Stimulated activated CD8-positive, alpha-beta memory T cell treated with anti-CD3 and anti-CD28 coated beads, Interleukin-12 subunit alpha, Interleukin-12 subunit beta, amount 100 ng/mL, for 24 hours (primary cell): ENCODE measurements around the gene COL18A1.
"Not testable (repeated sequence)": the region's sequence is repeated elsewhere in the genome, so short reads cannot be mapped to it uniquely, and the experiment has no call there.

Source experiments
- DNase-seq: peaks from one replicate; pipeline ENCODE4 v3.0.0-alpha.2; 2020; ENCODE audit errors: extremely low read depth

Gene COL18A1

DNA sequence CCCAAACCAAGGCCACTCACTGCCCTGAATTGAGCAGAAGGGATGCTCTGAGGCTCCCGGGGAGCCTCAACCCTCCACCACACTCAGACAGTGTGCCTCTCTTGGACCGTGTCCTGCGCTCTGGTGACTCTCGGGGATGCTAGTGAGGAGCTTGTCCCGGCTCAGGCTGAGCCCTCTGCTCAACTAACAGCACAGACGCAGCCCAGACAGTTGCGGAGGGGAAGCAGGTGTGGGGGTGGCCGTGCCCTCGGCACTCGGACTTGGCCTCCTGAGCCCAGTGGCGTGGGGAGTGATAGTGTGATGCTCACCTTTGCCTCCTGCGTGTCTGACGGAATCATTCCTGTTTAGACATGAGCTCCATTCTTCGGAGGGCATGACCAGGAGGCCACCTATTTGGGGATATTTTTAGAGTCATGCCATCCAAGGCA is 152.7 kb downstream of the COL18A1 start:
- no peak for DNase-seq

DNA sequence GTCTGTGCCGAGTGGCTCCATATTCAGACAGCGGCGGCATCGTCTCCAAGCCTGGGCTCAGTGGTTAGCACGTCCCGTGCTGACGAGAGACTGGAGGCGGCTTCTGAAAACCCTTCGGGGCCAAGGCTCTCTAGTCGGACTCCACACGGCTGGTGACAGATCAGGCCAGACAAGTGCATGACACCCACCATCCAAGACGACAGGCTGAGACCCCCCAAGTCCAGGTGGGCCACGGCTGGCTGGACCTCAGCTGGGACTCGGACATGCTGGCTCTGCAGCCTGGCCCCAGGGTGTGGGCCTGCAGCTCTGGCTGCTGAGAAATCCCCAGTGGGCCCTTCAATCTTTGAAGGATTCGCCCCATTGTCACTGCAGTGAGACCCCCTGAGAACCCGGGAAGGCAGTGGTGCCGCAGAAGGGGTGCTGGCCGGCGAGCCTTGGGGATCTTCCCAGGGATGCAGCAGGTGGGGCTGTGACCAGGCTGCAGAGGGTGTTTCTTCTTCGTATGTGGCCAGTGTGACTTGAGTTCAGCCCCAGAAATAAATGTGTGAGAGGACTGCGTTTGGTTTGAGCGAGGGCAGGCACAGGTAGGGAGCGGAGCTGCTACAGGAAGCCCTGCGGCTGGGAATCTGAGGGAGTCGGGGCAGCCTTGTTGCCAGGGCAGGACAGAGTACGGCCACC is 153.2 kb downstream of the COL18A1 start:
- DNase-seq: no peak

DNA sequence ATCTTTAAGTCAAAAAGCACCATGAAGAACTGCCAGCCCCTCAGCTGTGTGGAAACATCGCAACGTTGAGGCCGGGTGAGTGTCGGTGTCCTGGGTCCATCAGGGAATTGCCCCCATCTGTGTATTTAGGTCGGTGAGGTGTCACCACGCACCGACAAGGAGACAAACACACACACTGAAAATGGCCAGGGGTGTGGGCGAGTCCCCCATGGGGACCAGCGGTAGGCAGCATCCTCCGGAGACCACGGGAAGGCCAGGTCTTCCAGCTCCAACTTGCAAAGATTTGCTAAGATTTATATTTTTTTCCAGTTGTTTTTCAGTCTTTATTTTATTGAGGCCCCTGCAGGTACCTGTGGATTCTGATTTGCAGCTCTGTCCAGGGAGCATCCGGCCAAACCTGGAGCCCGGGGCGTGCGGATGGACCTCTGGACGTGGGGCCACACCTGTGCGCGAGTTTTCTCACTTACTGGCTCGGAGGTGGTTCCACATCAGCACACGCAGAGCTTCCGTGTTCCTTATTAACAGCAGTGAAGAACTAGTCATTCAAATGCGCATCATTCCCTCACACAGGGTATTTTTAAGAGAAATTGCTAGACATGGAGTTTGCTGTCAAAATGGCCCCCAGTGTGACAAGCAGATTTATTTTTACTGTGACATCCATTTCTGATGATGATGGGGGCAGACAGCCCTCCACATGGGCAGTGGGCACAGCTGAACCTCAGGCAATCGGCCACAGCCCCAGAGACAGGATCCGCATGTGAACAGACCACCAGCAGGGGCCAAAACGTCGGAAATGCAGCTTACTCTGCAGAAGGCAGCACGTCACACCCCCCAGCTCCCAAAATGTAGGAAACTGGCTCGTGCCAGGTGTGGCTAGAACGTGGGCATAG is 154.5 kb downstream of the COL18A1 start:
- no peak for DNase-seq

DNA sequence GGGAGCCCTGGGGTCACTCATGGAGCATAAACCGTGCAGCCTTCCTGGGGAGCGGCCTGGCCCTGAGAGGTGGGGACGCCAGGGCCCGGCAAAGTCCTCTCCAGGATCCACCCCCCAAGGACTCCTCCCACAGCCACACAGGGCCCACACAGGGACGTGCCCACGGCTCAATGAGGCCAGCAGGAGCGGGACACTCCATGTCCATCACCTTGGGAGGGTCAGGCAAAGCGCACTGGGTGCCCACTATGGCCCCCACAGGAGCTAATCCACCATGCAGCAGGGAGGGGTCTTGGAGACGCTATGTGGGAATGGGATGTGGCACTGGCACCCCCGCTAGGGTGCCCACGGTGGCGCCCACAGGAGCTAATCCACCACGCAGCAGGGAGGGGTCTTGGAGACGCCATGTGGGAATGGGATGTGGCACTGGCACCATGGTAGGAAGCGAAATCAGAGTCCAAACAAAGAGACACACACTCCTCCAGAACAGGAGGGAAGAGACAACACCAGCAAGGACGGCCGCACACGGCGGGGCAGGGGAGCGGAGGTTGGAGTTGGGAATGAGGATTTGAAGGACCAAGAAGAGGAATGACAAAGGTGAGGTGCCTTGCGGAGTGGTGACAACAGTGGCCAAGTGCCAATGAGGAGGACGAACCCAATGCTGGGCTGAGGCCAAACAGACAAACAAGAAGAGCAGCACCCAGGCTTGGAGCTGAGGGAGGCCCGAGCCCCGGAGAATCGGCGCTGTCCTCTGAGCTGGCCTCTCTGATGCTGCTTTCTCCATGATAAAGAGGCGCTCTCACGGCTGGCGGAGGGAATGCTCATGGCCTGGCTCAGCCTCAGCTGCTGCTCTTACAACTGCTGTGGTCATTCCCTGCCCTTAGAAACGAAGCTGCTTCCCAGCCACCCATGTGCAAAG is 155.4 kb downstream of the COL18A1 start:
- DNase-seq: no peak

DNA sequence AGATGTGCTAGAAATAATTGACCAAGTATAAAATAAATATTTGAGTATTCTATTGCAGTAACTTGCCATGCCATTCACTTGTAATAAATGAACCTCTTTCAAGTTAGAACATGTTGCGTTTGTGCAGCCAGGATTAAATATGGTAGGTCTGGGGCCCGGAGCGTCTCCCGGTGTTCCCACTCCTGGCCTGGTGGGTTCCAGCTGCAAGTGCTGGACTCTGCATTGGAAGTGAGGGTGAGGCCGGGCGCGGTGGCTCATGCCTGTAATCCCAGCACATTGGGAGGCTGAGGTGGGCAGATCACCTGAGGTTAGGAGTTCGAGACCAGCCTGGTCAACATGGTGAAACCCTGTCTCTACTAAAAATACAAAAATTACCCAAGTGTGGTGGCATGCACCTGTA is 156.3 kb downstream of the COL18A1 start:
- not testable (repeated sequence) for DNase-seq

DNA sequence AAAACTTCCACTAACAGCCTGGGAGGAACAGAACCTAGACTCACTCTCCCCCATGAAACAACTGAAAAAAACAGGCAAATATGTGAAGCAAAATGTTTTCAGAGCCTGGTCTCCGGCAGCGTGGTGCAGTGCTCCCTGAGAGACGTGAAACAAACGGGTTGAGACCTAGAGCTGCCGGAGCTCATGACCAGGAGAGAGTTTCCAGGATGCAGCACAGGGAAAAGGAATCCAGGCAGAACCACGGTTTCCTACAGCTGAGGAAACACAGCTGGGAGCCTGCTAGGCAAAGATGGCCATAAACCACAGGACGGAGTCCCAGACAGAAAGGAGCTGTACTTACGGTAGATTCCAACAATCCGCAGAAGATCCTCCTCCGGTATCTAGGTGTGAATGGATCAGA is 157.4 kb downstream of the COL18A1 start:
- DNase-seq: no peak

DNA sequence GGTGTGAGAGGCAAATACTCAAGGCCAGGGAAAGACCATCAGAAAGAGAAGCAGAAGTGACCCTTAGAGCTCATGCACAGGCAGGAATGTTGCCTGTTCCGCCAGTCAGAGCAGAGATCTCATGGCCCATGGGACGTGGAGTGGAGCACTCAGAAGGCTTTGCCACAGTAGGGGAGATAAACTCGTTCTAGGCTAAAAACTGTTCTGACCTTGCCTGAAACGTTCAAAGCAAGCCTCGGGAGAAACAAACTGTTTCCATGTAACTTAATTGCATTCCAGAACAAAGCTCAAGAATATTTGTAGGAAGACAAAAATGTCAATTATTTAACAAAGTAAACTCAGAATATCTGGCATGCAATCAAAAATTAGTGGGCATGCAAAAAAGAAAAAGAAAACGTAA is 158.0 kb downstream of the COL18A1 start:
- DNase-seq: no peak
